Head of caudate nucleus (tissue), 42 donors: ENCODE data around the gene PSAP.
"Not testable (repeated sequence)": the region's sequence is repeated elsewhere in the genome, so short reads cannot be mapped to it uniquely, and the experiment has no call there.

Source experiments
- DNase-seq, 42 donors: peaks; one replicate each; pipeline versions ENCODE4 v3.0.0 to v3.0.0-alpha.2; 2020 to 2021; ENCODE audit warnings: mixed read lengths in 7 of 42
- intact Hi-C: fragments of 100-400 bp; cut with DNase I; formaldehyde crosslinking; loops from one replicate; pipeline ENCODE4 v1.15.0; 2022

Gene PSAP

DNA sequence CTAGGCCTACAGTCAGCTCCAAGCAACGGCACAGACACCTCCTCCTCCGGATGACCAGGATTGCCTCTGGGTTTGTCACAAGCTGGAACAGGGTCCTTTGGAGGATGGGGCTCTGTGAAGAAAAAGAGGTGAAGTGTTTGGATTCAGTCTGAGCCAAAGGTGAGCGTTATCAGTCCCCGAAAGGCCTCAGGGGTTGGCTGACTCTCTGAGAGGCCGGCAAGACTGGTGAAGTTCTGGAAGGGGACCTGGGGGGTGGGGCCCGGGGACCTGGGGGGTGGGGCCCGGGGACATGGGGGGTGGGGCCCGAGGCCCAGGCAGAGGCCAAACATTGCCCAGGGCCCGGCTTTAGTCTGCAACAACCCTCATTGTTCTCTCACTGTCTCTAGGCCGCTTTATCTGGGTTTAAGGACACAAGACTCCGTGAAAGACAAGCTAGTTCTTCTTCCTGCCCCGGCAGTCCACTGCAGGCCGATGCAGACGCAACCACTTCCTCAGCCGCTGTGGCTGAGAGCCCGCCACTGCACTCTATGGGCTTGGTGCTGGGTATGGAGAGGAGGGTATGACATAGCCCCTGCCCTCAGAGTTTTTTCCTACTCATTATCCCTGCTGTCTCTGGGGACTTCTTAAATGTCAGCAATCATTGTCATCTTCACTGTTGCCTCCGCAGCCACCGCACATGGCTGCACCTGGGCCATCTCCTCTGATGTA lies 27.4 kb upstream of the PSAP start:
- DNase-seq: peak in 5 of 42 donors; percentile 16 to 45 (median 33)
- intact Hi-C loops: no loop called here

DNA sequence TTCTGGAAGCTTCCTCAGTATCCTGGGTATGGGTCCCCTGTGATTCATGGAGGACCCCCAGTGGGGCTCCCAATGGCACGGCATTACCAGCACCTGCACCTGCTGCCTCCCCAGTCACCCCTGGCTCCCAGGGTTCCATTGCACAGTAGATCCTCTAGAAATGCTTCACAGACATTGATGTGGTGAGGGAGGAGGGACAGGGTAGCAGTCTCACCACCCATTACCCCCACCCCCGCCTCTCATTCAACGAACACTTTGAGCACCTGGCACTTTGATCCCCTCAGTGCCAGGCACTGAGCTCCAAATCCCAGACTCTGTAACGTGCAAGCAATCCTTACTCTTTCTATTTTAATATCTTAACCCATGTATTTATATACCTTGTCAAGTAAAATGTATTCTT lies 26.8 kb upstream of the PSAP start:
- intact Hi-C loops: no loop called here

GRCh38 chr10:71874680-71875354 lies 23.8 kb upstream of the PSAP start:
- DNase-seq, intact Hi-C loops: not testable (repeated sequence)

More for the DNA sequence above, 26.8 kb upstream of the PSAP start:
- no peak for DNase-seq

DNA sequence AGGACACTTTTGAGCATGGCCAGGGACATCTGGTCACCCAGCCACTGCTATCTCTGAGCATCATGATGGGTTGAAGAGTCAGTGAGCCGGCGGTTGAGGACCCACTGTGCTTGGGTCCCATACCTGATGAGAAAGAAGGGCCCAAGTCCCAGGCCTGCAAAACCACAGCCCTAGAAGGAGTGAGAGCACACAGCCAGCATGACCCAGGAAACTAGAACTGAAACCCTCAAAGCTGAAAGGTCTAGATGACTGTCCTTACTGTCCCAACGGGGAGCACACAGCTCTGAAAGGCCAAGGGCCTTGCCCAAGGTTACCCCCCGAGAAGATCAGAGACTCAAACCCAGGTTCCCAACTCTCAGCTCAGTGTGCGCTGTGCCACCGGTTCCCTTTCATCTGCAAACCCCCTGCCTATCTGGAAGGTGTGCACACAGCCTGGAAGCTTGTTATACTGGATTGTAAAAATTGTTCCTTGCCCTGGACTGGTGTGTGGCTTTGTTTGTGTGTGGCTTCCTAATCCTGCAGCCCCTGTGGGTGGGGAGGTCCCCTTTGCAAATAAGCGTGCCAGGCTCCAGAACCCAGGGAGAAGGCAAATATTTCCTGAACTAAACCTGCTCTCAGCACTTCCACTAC lies 22.6 kb upstream of the PSAP start:
- intact Hi-C loops: no loop called here
- no peak for DNase-seq

- DNase-seq, intact Hi-C loops: not testable (repeated sequence)
Observed at GRCh38 chr10:71869601-71870000, 18.6 kb upstream of the PSAP start.

DNA sequence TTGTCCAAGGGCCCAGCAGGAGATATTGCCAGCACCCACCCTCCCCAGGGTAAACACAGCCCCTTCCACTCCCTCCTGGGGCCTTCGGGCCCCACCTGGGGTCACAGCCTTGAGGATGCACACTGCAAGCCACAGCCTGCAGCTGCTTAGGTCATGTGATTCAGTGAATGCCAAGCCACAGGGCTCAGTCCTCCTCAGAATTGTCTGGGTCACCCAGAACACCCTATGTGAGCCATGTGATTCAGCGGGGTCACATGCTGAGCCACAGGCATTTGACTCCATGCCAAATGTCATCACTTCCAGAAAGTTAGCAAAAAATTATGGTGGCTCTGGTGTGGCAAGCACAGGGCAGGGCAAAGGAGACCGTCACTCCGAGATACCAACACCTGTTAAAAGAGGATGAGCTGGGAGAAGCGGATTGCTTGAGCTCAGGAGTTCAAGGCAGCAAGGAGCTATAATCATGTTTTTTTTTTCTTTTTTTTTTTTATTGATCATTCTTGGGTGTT lies 17.2 kb upstream of the PSAP start:
- intact Hi-C loops: no loop called here

DNA sequence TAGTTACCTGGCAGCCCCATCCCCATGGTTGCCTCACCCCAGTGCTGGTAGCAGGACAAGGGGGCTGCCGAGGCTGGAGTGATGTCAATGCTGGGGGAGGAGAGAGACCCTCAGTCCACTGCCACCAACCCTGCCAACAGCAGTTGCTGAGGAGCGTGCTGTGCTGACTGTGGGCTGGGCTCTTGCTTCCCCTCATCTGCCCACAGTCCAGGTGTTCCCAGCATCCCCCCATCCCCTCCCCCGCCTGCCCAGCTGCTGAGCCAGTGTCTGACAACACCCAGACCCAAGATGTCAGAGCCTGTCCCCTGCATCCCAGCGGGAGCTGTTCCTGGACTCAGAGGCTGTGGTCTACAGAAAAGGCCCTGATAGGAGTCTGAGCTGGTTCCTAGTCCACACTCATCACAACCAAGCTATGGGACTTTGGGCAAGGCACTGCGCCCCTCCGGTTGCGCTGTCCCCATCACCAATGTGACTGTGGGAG lies 14.6 kb upstream of the PSAP start:
- peak in 1 of 42 donors; percentile 20 for DNase-seq
- intact Hi-C loops: no loop called here

More for the DNA sequence above, 17.2 kb upstream of the PSAP start:
- DNase-seq: peak in 11 of 42 donors; percentile 28 to 63 (median 47)

- intact Hi-C loops: no loop called here
- DNase-seq: peak in 1 of 42 donors; percentile 17
Observed at GRCh38 chr10:71864911-71865361, 13.9 kb upstream of the PSAP start.

DNA sequence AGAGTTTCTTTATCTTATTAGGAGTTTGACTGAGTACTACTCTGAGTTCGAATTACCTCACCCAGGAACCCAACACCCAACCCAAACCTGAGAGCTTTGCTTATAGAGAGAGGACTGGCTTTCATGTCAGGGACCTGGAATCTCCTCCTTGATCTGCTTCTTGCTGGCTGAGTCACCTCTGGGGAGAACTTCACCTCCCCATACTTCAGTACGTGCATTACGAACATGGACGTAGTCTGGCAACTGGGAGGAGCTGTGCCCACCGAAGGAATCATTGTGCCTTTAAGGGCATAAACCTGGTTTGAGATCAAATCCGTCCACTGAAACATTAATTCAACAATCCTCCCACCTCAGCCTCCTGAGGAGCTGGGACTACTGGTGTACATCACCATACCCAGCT lies 12.2 kb upstream of the PSAP start:
- intact Hi-C loops: no loop called here
- peak in 1 of 42 donors; percentile 6 for DNase-seq

DNA sequence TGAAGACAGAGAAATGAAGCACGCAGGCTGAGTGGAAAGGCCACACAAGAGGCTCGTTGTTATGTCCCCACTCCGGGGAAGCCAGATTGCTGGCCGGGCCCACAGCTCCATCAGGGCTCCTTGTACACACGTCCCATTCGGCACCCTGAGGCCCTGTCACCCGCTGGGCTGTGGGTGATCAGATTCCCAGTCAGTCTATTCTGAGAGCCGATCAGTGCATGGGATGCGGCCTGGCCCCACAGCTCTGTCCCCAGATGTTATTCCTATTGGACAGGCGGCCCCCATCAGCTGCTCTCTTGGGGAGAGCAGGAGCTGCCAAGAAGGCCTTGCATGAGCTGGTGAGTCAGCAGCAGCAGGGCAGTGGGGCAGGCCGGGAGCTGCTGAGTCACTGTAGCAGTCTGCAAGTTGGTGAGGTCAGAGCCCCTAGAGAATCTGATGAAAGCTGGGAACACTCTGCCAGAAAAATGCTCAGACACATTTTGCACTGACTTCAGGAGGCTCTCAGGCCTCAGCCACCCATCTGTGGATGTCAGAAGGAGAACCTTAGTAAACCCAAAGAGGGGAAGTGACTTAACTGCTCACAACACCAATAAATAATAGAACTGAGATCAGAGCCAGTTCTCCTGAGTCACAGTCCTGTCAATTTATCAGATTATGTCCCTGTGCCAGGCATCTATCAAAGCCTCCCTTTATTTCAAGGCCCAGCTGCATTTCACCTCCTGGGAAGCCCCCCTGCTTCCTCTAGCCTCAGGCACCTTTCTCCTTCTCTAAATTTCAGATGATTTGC lies 9.4 kb upstream of the PSAP start:
- DNase-seq: peak; percentile 84 to 98 (median 93)
- intact Hi-C loops: no loop called here

DNA sequence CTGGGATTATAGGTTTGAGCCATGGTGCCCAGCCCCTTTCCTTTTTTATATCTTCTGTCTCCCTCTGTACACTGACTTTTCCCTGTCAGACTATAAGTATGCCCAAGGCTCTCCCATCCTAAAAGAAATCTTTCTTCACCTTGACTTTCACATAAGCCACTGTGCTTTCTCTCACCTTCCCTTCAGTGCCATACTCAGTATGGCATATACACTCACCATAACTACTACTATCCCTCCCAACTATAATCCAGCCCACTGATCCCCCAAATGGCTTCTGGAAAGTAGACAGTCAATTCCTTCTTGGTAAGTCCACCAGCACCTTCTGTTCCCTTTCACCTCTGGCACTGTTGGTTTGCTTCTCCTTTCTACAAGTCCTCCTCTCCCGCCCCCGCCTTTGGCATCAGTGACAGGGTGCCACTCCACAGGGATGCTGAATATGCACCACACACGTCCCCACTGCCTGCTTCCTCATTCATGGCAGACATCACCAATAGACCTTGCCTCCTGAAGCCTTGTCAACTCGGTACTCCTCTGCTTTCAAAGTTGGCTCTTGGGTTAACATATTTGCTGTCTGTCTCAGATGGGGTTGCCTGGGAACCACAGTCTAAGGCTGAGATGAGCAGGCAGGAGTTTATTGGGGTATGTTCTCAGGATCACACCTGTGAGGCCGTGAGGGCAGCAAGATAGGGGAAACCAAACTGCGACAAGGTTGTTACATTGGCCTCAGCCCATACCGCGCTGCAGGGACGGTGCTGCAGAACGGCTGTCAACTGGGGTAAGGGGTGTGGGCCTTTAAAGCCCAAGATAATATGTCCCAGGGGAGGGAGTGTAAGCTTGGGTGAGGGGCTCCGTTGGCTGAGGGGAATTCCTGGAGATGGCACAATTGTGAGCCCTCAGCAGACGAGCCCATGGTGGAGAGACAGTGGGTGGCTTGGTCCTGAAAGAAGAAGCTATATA lies 7.2 kb upstream of the PSAP start:
- intact Hi-C loops: no loop called here
- peak in 2 of 42 donors; percentile 29 to 35 for DNase-seq

GRCh38 chr10:71856619-71857018 lies 5.6 kb upstream of the PSAP start:
- intact Hi-C loops: no loop called here
- DNase-seq: no peak

DNA sequence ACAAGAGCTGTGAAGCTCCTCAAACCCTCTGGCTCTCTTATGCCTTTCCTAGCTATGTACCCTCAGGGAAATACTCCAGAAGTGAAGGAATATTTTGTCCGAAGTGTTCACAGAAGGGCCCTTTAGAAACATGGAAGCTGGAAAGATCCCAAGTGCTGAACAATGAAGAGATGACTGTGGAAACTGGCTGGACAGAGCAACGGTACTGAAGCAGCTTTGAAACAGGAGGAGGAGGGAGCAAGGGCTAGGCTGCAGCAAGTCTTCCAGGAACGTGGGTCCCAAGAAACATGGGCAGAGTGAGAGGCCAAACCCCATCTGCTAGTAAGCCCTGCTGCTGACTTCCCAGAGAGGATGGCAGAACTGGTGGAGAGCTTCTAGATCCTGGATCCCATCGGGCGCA lies 3.0 kb upstream of the PSAP start:
- intact Hi-C loops: no loop called here
- DNase-seq: peak in 16 of 42 donors; percentile 14 to 78 (median 52)

DNA sequence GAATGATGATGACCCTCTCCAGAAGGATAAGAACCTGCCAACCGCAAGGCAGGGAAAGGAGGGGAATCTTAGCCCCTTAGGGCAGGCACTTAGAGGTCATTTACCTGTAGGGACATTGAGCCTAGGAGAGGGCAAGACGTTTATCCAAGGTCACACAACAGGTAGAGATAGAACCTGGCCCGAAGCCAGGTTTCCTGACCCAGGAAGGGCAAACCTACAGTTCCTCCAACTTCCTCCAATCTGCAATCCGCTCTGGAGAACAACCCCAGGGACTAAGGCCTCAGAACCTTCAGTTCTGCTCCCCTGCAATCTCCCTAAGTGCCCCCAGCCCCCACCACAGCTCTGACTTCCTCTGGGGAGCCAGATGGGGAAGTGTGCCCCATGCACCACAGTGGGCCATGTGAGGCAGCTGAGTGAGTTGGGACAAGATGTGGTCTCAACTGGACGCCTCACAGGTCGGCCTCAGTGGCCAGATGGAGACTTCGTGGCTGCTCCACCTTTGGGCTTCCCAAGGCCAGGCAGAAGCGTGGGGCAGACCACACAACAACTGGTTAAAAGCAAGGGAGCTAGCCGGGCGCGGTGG lies 1.4 kb upstream of the PSAP start:
- peak in 25 of 42 donors; percentile 12 to 72 (median 57) for DNase-seq
- intact Hi-C loops: no loop called here

DNA sequence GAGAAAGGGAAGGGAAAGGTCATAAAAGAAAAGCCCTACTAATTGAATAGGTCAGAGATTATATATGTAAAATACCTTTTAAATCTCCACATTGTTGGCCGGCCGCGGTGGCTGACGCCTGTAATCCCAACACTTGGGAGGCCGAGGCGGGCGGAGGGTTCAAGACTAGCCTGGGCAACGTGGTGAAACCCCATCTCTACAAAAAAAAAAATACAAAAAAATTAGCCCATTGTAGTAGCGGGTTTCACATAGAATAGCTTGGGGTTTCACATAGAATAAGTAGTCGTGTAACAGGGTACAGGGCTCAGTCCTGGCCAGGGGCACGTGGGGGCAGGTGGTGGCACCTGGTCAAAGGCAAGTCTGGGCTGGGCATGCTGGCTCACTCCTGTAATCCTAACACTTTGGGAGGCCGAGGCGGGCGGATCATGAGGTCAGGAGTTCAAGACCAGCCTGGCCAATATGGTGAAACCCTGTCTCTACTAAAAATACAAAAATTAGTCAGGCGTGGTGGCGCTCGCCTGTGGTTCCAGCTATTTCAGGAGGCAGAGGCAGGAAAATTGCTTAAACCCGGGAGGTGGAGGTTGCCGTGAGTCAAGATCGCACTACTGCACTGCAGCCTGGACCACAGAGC lies 529 bp upstream of the PSAP start:
- DNase-seq: peak in 4 of 42 donors; percentile 22 to 62 (median 38)
- intact Hi-C loops: not testable (repeated sequence)

DNA sequence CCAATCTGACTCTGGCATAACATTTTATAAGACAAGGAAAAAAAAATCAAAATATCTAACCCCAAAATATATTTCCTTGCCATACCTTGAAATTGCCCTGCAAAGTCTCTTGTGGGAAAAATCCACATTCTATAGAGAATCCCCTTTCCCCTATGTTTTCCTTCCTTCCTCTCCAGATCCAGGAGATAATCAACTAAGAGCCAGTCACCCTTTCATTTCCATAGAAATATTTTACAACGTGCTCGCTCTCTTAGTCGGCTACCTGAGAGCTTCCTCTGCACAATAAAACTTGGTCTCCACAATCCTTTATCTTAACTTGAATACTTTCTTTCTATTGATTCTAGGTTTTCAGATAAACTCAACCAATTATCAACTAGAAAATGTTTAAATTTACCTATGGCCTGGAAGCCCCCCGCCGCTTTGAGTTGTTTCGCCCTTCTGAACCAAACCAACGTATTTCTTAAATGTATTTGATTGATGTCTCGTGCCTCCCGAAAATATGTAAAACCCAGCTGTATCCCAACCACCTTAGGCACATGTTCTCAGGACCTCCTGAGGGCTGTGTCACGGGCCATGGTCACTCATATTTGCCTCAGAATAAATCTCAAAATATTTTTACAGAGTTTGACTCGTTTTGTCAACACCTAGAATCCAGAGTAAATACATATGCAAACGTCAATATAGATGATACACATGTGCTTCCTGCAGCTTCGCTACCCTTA lies 869 bp downstream of the PSAP start:
- intact Hi-C loops: no loop called here

More for the DNA sequence above, 869 bp downstream of the PSAP start:
- DNase-seq: peak in 1 of 42 donors; percentile 19
